ENCODE results near the gene CELF4.

CELF4 gene

DNA sequence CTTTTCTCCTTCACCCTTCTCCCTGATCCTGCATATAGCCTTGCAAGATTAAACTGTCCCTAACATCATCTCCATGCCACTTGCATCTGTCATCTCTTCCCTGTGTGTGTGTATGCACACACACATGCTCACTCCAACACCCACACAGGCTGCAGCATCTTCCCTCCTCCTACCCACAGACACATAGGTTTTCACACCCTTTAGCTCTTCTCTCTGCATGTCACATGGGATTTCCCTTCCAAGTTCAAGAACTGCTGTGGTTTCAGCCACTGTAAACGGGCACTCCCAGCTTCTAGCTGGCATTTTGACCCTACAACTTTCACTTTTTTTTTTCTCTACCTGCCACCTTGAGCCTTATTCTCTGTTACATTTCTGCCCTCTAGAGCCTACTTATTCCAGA is 6.4 kb downstream of the CELF4 start:
- peaks cover 88% of the 10 kb centered on the region for H3K27me3 ChIP-seq (ENCODE audit: control insufficient read depth, insufficient read depth, low read length)

DNA sequence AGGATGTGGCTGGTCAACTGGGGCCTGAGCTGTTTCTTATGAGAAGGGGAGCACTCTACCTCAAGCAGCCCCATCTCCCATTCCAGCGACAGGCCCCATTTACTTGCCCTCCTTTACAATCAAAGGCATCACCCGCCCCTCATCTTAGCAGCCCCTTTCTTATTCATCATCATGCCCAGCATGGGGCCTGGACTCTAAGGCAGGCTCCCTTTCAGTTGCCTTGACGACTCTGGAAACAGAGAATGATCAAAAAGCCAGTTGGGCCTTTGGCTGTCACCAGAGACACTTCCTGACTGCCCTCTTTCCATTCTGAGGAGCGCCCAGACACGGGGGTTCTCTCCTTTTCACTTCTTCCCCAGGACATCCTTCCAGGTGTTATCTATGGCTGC is 11.2 kb downstream of the CELF4 start:
- Histone ChIP-seq H3K4me3 (ENCODE audit: low read depth, low read length) (peak overlapping the region; percentile 48), H3K4me1 (ENCODE audit: control insufficient read depth, insufficient read depth, low read length) (peaks cover 14% of the 10 kb centered on the region), H3K27ac (ENCODE audit: low read depth, low read length) (no peak overlapping the region), H3K9ac (ENCODE audit: low read length) (peak overlapping the region; percentile 23), H3K9me3 (ENCODE audit: control insufficient read depth, insufficient read depth, low read depth, low read length) (no peaks in the 10 kb centered on the region), H3K27me3 (ENCODE audit: control insufficient read depth, insufficient read depth, low read length) (peaks cover 79% of the 10 kb centered on the region), H3K36me3 (ENCODE audit: control insufficient read depth, insufficient read depth, low read length) (no peaks in the 10 kb centered on the region)

More for the DNA sequence above, 6.4 kb downstream of the CELF4 start:
- H3K9ac ChIP-seq (ENCODE audit: low read length), result no peak overlapping the region
- H3K36me3 ChIP-seq (ENCODE audit: control insufficient read depth, insufficient read depth, low read length), result no peaks in the 10 kb centered on the region
- peaks cover 13% of the 10 kb centered on the region for H3K4me1 ChIP-seq (ENCODE audit: control insufficient read depth, insufficient read depth, low read length)
- H3K4me3 ChIP-seq (ENCODE audit: low read depth, low read length), result no peak overlapping the region
- no peak overlapping the region for H3K27ac ChIP-seq (ENCODE audit: low read depth, low read length)
- no peaks in the 10 kb centered on the region for H3K9me3 ChIP-seq (ENCODE audit: control insufficient read depth, insufficient read depth, low read depth, low read length)

DNA sequence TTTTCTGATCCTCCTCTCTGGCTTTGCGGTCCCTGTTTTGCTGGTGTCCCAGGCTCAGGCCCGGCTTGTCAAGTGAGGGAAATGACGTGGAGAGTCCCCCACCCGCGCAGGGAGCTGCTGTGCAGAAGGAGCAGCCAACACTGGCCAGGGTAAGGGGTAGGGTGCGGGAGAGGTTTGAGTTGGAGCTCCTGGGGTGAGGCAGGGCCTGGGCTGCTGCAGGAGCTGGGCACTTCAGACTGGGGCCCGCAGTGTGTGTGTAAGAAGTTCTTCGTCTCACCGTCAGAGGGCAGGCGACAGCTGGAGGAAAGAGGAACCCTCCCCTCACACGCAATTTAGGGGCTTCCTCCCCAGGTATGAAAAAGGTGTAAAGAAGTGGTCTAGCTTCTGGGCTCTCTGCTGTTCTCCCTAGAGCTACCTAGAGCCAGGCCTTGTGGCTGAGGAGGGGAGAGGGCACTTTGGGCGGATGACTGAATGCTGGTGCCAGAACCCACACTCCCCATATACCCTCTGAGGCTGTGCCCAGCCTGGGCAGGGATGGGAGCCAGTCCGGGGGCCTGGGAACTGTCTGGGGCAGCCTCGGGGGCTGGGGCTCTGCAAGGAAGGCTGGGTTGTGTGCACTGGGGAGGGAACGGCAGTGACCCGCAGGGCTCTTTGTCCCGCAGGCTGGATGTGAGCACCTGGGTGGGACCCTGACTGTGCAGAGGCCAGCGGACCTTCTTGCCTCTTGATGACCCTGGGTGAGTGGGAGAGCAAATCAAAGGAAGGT is 11.8 kb downstream of the CELF4 start:
- H3K36me3 ChIP-seq (ENCODE audit: control insufficient read depth, insufficient read depth, low read length), result no peaks in the 10 kb centered on the region
- H3K4me3 ChIP-seq (ENCODE audit: low read depth, low read length), result peak overlapping the region; percentile 48

GRCh38 chr18:37552286-37552685 is 13.3 kb downstream of the CELF4 start:
- peaks cover 14% of the 10 kb centered on the region for H3K4me1 ChIP-seq (ENCODE audit: control insufficient read depth, insufficient read depth, low read length)
- no peak overlapping the region for H3K27ac ChIP-seq (ENCODE audit: low read depth, low read length)
- H3K9me3 ChIP-seq (ENCODE audit: control insufficient read depth, insufficient read depth, low read depth, low read length), result no peaks in the 10 kb centered on the region
- no peaks in the 10 kb centered on the region for H3K36me3 ChIP-seq (ENCODE audit: control insufficient read depth, insufficient read depth, low read length)
- H3K4me3 ChIP-seq (ENCODE audit: low read depth, low read length), result no peak overlapping the region
- peaks cover 64% of the 10 kb centered on the region for H3K27me3 ChIP-seq (ENCODE audit: control insufficient read depth, insufficient read depth, low read length)
- no peak overlapping the region for H3K9ac ChIP-seq (ENCODE audit: low read length)

More for the DNA sequence above, 11.8 kb downstream of the CELF4 start:
- Histone ChIP-seq H3K27ac (ENCODE audit: low read depth, low read length) (no peak overlapping the region), H3K4me1 (ENCODE audit: control insufficient read depth, insufficient read depth, low read length) (peaks cover 14% of the 10 kb centered on the region), H3K27me3 (ENCODE audit: control insufficient read depth, insufficient read depth, low read length) (peaks cover 73% of the 10 kb centered on the region), H3K9me3 (ENCODE audit: control insufficient read depth, insufficient read depth, low read depth, low read length) (no peaks in the 10 kb centered on the region), H3K9ac (ENCODE audit: low read length) (peak overlapping the region; percentile 23)

DNA sequence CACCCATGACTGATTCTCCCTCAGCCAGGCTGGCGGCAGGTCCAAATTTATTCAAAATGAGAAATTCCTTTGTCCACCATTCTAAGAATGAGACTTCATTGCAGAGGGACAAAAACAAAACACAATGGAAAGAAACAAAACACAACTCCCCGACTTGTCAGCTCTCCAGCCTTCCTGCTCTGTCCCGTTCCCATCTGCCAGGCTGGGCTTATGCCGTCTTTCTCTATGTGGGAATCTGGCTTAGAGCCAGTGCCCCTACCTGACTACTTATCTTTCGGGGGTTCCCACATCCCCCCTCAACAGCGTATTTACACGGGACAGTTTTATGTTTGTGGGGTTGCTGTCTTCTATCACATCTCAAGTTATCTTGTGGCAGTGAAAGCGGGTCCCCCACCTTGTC is 13.8 kb downstream of the CELF4 start:
- peaks cover 14% of the 10 kb centered on the region for H3K4me1 ChIP-seq (ENCODE audit: control insufficient read depth, insufficient read depth, low read length)
- no peaks in the 10 kb centered on the region for H3K9me3 ChIP-seq (ENCODE audit: control insufficient read depth, insufficient read depth, low read depth, low read length)
- no peak overlapping the region for H3K27ac ChIP-seq (ENCODE audit: low read depth, low read length)
- H3K9ac ChIP-seq (ENCODE audit: low read length), result no peak overlapping the region
- no peak overlapping the region for H3K4me3 ChIP-seq (ENCODE audit: low read depth, low read length)
- H3K36me3 ChIP-seq (ENCODE audit: control insufficient read depth, insufficient read depth, low read length), result no peaks in the 10 kb centered on the region
- peaks cover 60% of the 10 kb centered on the region for H3K27me3 ChIP-seq (ENCODE audit: control insufficient read depth, insufficient read depth, low read length)

DNA sequence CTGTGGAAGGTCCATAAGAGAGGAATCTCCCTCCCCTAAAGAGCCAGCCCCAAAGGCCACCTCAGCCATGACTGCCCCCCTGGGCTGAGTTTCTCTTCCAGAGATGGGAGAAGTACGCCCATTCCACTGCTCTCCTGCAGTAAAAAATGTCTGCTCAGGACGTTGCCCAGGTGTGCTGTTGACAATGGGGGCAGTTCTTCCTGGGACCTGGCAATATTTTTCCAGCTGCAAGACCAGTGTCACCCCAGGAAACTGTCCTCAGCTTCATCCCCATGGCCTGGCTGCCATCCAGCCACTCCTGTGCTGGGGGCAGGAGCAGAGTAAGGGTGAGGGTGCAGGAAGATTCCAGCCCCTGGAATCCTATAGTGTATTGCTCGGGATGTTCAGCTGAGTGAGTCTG is 14.3 kb downstream of the CELF4 start:
- no peak overlapping the region for H3K4me3 ChIP-seq (ENCODE audit: low read depth, low read length)
- H3K9me3 ChIP-seq (ENCODE audit: control insufficient read depth, insufficient read depth, low read depth, low read length), result no peaks in the 10 kb centered on the region
- H3K27ac ChIP-seq (ENCODE audit: low read depth, low read length), result no peak overlapping the region
- no peaks in the 10 kb centered on the region for H3K36me3 ChIP-seq (ENCODE audit: control insufficient read depth, insufficient read depth, low read length)
- peaks cover 54% of the 10 kb centered on the region for H3K27me3 ChIP-seq (ENCODE audit: control insufficient read depth, insufficient read depth, low read length)
- H3K4me1 ChIP-seq (ENCODE audit: control insufficient read depth, insufficient read depth, low read length), result peaks cover 14% of the 10 kb centered on the region
- no peak overlapping the region for H3K9ac ChIP-seq (ENCODE audit: low read length)

DNA sequence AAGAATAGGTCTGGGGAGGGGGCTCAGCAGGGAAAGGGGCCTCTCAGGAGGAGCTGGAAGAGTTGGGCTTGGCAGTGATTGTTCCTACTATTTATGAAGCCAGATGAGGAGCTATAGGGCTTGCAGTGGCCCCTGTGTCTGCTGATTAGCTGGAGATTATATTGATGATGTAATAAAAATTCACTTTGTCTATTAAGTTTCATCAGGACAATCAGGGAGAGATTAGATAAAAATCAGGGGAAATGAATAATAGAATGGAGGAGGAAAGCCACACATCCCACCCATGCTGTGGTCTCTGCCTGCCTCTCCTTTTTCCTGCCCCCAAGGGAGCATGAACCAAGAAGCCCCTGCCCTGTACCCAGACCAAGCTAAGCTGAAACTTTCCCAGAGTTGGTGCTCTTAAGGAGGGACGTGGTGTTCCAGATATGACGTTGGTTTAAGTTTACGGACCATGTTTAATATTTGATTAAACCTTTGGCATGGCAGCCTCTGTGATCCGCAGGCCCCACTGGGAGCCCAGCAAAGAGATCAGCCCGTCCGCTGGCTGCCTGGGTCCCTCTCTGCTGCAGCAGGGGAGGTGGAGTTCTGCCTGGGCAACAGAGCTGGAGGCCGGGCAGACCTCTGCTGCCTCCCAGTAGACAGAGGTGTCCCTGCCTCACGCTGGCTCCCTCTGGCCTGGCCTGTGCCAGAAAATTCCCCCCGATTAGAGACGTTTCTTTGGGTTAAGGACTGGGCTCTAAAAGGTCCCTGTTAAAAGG is 15.3 kb downstream of the CELF4 start:
- Histone ChIP-seq H3K27me3 (ENCODE audit: control insufficient read depth, insufficient read depth, low read length) (peaks cover 44% of the 10 kb centered on the region), H3K27ac (ENCODE audit: low read depth, low read length) (no peak overlapping the region), H3K4me1 (ENCODE audit: control insufficient read depth, insufficient read depth, low read length) (peaks cover 14% of the 10 kb centered on the region), H3K9ac (ENCODE audit: low read length) (no peak overlapping the region), H3K9me3 (ENCODE audit: control insufficient read depth, insufficient read depth, low read depth, low read length) (no peaks in the 10 kb centered on the region), H3K36me3 (ENCODE audit: control insufficient read depth, insufficient read depth, low read length) (no peaks in the 10 kb centered on the region), H3K4me3 (ENCODE audit: low read depth, low read length) (no peak overlapping the region)

DNA sequence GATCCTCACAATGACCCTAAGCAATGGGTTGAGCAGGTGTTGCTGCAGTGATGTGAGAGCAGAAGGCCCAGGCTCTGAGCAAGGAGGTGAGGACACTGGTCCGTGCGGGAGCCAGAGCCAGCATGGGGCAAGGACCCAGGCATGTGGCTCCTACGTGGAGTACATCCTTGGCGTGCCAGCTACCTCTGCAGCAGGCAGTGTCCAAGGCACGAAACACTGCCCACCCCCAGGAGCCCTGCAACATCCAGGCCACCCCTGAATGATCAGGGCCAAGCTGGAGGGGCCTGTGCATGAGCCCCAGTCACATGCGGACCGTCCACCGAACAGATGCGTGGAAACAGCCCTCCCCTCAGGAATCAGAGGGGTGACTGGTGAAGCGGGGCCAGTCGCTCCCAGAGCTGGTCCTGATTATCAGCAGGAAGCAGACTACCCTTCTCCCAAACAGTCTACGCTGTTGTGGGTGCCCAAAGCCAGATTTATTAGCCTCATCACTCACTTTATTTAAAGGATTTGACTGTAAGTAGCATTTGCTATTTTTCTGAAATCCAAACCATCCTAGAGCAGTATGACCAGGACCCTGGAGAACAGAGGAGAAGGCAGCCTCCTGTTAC is 16.8 kb downstream of the CELF4 start:
- H3K9ac ChIP-seq (ENCODE audit: low read length), result no peak overlapping the region
- peaks cover 3% of the 10 kb centered on the region for H3K4me1 ChIP-seq (ENCODE audit: control insufficient read depth, insufficient read depth, low read length)

DNA sequence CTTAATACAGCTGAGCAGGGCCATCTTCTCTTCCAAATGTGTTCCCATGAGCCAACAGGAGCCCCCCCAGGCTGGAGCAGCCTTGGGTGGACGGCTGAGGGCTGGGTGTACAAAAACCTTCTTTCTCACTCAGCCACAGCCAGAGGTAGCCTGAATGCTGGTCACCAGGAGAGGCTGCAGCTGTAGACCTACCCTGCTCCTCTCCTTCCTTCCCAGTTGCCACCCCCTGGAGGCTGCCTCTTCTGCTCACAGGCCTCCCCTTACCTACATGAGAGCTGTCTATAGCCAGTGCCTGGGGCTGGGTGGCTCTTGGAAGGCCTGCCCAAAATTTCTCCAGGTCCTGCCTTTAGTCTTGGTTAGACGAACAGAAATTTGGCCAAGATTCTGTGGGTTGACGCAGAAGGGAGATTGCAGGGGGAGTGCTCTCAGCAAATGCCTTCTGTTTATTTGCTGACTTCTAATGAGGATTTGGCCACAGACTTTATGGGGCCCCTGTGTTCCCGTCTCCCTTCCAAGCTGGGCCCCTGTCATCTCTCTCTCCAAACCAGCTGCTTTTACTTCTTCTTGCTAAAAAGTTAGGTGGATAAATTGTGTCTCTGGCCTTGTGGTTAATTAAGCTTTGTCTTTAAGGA is 18.3 kb downstream of the CELF4 start:
- no peak overlapping the region for H3K9ac ChIP-seq (ENCODE audit: low read length)
- H3K9me3 ChIP-seq (ENCODE audit: control insufficient read depth, insufficient read depth, low read depth, low read length), result no peaks in the 10 kb centered on the region
- H3K36me3 ChIP-seq (ENCODE audit: control insufficient read depth, insufficient read depth, low read length), result no peaks in the 10 kb centered on the region
- H3K27me3 ChIP-seq (ENCODE audit: control insufficient read depth, insufficient read depth, low read length), result peaks cover 29% of the 10 kb centered on the region
- H3K4me1 ChIP-seq (ENCODE audit: control insufficient read depth, insufficient read depth, low read length), result 0 out of 2 replicates have a peak, but pooled peaks cover 3% of the 10 kb centered on the region
- no peak overlapping the region for H3K4me3 ChIP-seq (ENCODE audit: low read depth, low read length)
- no peak overlapping the region for H3K27ac ChIP-seq (ENCODE audit: low read depth, low read length)

More for the DNA sequence above, 16.8 kb downstream of the CELF4 start:
- Histone ChIP-seq H3K36me3 (ENCODE audit: control insufficient read depth, insufficient read depth, low read length) (no peaks in the 10 kb centered on the region), H3K27me3 (ENCODE audit: control insufficient read depth, insufficient read depth, low read length) (peaks cover 37% of the 10 kb centered on the region), H3K27ac (ENCODE audit: low read depth, low read length) (no peak overlapping the region), H3K9me3 (ENCODE audit: control insufficient read depth, insufficient read depth, low read depth, low read length) (no peaks in the 10 kb centered on the region), H3K4me3 (ENCODE audit: low read depth, low read length) (no peak overlapping the region)

DNA sequence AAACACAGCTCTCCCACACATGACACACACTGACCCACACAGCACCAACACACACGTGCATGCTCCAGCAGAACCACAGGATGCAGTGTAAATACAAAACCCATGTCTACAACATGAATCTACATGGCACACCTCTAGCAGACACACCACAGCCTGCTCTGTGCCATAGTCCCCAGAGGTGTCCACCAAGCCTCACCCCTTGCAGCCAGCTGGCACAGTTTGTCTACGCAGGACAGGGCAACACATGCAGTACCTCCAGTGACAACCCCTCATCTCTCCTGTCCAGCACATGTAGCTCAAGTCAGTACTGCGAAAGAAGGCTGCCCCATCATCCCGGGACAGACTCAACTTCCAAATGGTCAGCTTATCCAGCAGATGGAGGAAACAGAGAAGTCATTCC is 18.9 kb downstream of the CELF4 start:
- peaks cover 23% of the 10 kb centered on the region for H3K27me3 ChIP-seq (ENCODE audit: control insufficient read depth, insufficient read depth, low read length)
- no peak overlapping the region for H3K27ac ChIP-seq (ENCODE audit: low read depth, low read length)
- no peaks in the 10 kb centered on the region for H3K9me3 ChIP-seq (ENCODE audit: control insufficient read depth, insufficient read depth, low read depth, low read length)
- H3K36me3 ChIP-seq (ENCODE audit: control insufficient read depth, insufficient read depth, low read length), result no peaks in the 10 kb centered on the region
- no peak overlapping the region for H3K4me3 ChIP-seq (ENCODE audit: low read depth, low read length)
- H3K9ac ChIP-seq (ENCODE audit: low read length), result no peak overlapping the region
- 0 out of 2 replicates have a peak, but pooled peaks cover 3% of the 10 kb centered on the region for H3K4me1 ChIP-seq (ENCODE audit: control insufficient read depth, insufficient read depth, low read length)

DNA sequence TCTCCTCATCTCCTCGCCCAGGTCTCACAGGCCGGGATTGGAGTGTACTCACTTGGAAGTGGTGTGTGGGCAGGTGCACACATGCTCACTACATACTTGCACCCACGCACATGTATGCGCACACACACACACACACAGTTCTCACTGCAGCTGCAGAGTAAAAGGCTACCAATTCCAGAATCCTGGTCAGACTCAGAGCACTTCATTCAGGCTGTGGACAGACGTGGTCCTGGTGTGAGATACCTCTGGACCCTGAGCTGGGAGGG is 19.4 kb downstream of the CELF4 start:
- H3K4me1 ChIP-seq (ENCODE audit: control insufficient read depth, insufficient read depth, low read length), result 0 out of 2 replicates have a peak, but pooled peaks cover 3% of the 10 kb centered on the region
- H3K36me3 ChIP-seq (ENCODE audit: control insufficient read depth, insufficient read depth, low read length), result no peaks in the 10 kb centered on the region
- H3K9me3 ChIP-seq (ENCODE audit: control insufficient read depth, insufficient read depth, low read depth, low read length), result no peaks in the 10 kb centered on the region
- H3K9ac ChIP-seq (ENCODE audit: low read length), result no peak overlapping the region
- H3K27me3 ChIP-seq (ENCODE audit: control insufficient read depth, insufficient read depth, low read length), result peaks cover 18% of the 10 kb centered on the region
- H3K27ac ChIP-seq (ENCODE audit: low read depth, low read length), result no peak overlapping the region
- no peak overlapping the region for H3K4me3 ChIP-seq (ENCODE audit: low read depth, low read length)

Data from HUES6 (cell line).